H9 (cell line): ENCODE measurements around the gene PCDHB12. TPM values are rescaled to one million over a fixed set of nuclear protein-coding genes. Genes with fewer than 3 reads are reported as not detected.
A peak's percentile ranks its signal among the peaks of the same experiment; 100 is the strongest.
"Not testable (repeated sequence)": the region's sequence is repeated elsewhere in the genome, so short reads cannot be mapped to it uniquely, and the experiment has no call there.

Experiments
- DNase-seq: peaks from one replicate; pipeline ENCODE4 v3.0.0-alpha.2; 2017
- H2AFZ ChIP-seq: one replicate; pipeline ENCODE4 v1.6.1; 2013; ENCODE audit warnings: mild to moderate bottlenecking, low read length, control low read depth, moderate library complexity
- H2AK5ac ChIP-seq: 2 replicates; pipeline ENCODE4 v1.6.1; 2013; ENCODE audit warnings: low read length, control low read depth, mixed read lengths; ENCODE audit not compliant: insufficient read length
- H2BK120ac ChIP-seq: one replicate; pipeline ENCODE4 v1.6.1; 2013; ENCODE audit warnings: low read depth, mild to moderate bottlenecking, low read length, control low read depth, inconsistent platforms; ENCODE audit not compliant: poor library complexity, severe bottlenecking
- H2BK12ac ChIP-seq: 2 replicates; pipeline ENCODE4 v1.6.1; 2013; ENCODE audit warnings: low read length, control low read depth, mixed read lengths, low read depth; ENCODE audit not compliant: insufficient read length
- H2BK15ac ChIP-seq: 2 replicates; pipeline ENCODE4 v1.6.1; 2013; ENCODE audit warnings: low read depth, low read length, control low read depth
- H2BK20ac ChIP-seq: one replicate; pipeline ENCODE4 v1.6.1; 2013; ENCODE audit warnings: low read depth, mild to moderate bottlenecking, low read length, control low read depth, inconsistent platforms; ENCODE audit not compliant: poor library complexity, severe bottlenecking
- H2BK5ac ChIP-seq: 2 replicates; pipeline ENCODE4 v1.6.1; 2013; ENCODE audit warnings: low read length, control low read depth, mixed read lengths; ENCODE audit not compliant: insufficient read length
- H3K14ac ChIP-seq: 2 replicates; pipeline ENCODE4 v1.6.1; 2013; ENCODE audit warnings: low read length, control low read depth; ENCODE audit not compliant: insufficient read depth
- H3K18ac ChIP-seq: 2 replicates; pipeline ENCODE4 v1.6.1; 2013; ENCODE audit warnings: low read depth, mild to moderate bottlenecking, mixed read lengths, low read length, control low read depth; ENCODE audit not compliant: insufficient read length
- H3K23ac ChIP-seq: 2 replicates; pipeline ENCODE4 v1.6.1; 2013; ENCODE audit warnings: low read length, control low read depth, mixed read lengths, low read depth; ENCODE audit not compliant: insufficient read length
- H3K23me2 ChIP-seq: 2 replicates; pipeline ENCODE4 v1.6.1; 2013; ENCODE audit warnings: low read depth, mild to moderate bottlenecking, mixed read lengths, low read length, control low read depth; ENCODE audit not compliant: insufficient read length, poor library complexity, severe bottlenecking
- H3K27ac ChIP-seq: 2 replicates; pipeline ENCODE4 v1.5.1; 2013; ENCODE audit warnings: low read length, control low read depth, mixed read lengths, low read depth; ENCODE audit not compliant: insufficient read length
- H3K27me3 ChIP-seq: 2 replicates; pipeline ENCODE4 v1.6.1; 2013; ENCODE audit warnings: low read length, control low read depth, inconsistent platforms; ENCODE audit not compliant: insufficient read depth
- H3K4ac ChIP-seq: 2 replicates; pipeline ENCODE4 v1.6.1; 2013; ENCODE audit warnings: low read depth, mild to moderate bottlenecking, control low read depth, inconsistent platforms, low read length, moderate library complexity
- H3K4me1 ChIP-seq: 2 replicates; pipeline ENCODE4 v1.6.1; 2013; ENCODE audit warnings: low read length, control low read depth, inconsistent platforms; ENCODE audit not compliant: insufficient read depth
- H3K4me2 ChIP-seq: 2 replicates; pipeline ENCODE4 v1.6.1; 2013; ENCODE audit warnings: low read length, control low read depth, mixed read lengths; ENCODE audit not compliant: insufficient read length, insufficient read depth
- H3K56ac ChIP-seq: 2 replicates; pipeline ENCODE4 v1.6.1; 2013; ENCODE audit warnings: low read depth, mild to moderate bottlenecking, mixed read lengths, low read length, control low read depth; ENCODE audit not compliant: insufficient read length
- H3K79me1 ChIP-seq: 2 replicates; pipeline ENCODE4 v1.6.1; 2013; ENCODE audit warnings: low read depth, mild to moderate bottlenecking, moderate library complexity, low read length, control low read depth, inconsistent platforms; ENCODE audit not compliant: insufficient read depth, poor library complexity, severe bottlenecking
- H3K79me2 ChIP-seq: 2 replicates; pipeline ENCODE4 v1.6.1; 2013; ENCODE audit warnings: low read length, control low read depth, inconsistent platforms; ENCODE audit not compliant: insufficient read depth
- H3K9ac ChIP-seq: 2 replicates; pipeline ENCODE4 v1.6.1; 2013; ENCODE audit warnings: low read length, control low read depth, mixed read lengths; ENCODE audit not compliant: insufficient read length; ENCODE audit errors: extremely low read depth
- H3K9me3 ChIP-seq: one replicate; pipeline ENCODE4 v1.6.1; 2013; ENCODE audit warnings: low read depth, low read length, inconsistent platforms; ENCODE audit not compliant: control insufficient read depth
- H3T11ph ChIP-seq: one replicate; pipeline ENCODE4 v1.6.1; 2013; ENCODE audit warnings: mild to moderate bottlenecking, low read length, control low read depth, inconsistent platforms
- H4K20me1 ChIP-seq: one replicate; pipeline ENCODE4 v1.6.1; 2013; ENCODE audit not compliant: control insufficient read depth, insufficient read length, insufficient read depth
- H4K5ac ChIP-seq: 2 replicates; pipeline ENCODE4 v1.6.1; 2013; ENCODE audit warnings: low read depth, mild to moderate bottlenecking, mixed read lengths, low read length, control low read depth; ENCODE audit not compliant: insufficient read length
- H4K8ac ChIP-seq: replicated peaks from 2 replicates; pipeline ENCODE4 v1.6.1; 2013; ENCODE audit warnings: low read length, control low read depth, mixed read lengths, low read depth; ENCODE audit not compliant: insufficient read length
- H4K91ac ChIP-seq: 2 replicates; pipeline ENCODE4 v1.6.1; 2013; ENCODE audit warnings: low read depth, mild to moderate bottlenecking, moderate library complexity, mixed read lengths, low read length, control low read depth; ENCODE audit not compliant: insufficient read length
- H3K27ac Mint-ChIP-seq, 3 experiments: 2 replicates in 2 of 3; 3 replicates in 1 of 3; pipeline ENCODE4 v1.8.0; 2020 to 2021; ENCODE audit warnings: mixed read lengths in 3 of 3, mild to moderate bottlenecking in 1 of 3, moderate library complexity in 1 of 3
- H3K27me3 Mint-ChIP-seq: 2 replicates; pipeline ENCODE4 v1.8.0; 2021; ENCODE audit warnings: low read depth, mild to moderate bottlenecking, moderate library complexity, mixed read lengths
- H3K36me3 Mint-ChIP-seq, 3 experiments: 2 replicates in 2 of 3; 3 replicates in 1 of 3; pipeline ENCODE4 v1.8.0; 2020 to 2021; ENCODE audit warnings: low read depth in 3 of 3, mixed read lengths in 3 of 3; ENCODE audit not compliant: insufficient read depth in 1 of 3
- H3K4me1 Mint-ChIP-seq, 2 experiments: 2 replicates each; pipeline ENCODE4 v1.8.0; 2020; ENCODE audit warnings: mixed read lengths in 2 of 2
- H3K4me3 Mint-ChIP-seq, 2 experiments: 2 replicates in 1 of 2; 3 replicates in 1 of 2; pipeline ENCODE4 v1.8.0; 2020 to 2021; ENCODE audit warnings: mild to moderate bottlenecking in 2 of 2, mixed read lengths in 2 of 2, moderate library complexity in 1 of 2
- H3K9me3 Mint-ChIP-seq, 2 experiments: 2 replicates in 1 of 2; 3 replicates in 1 of 2; pipeline ENCODE4 v1.8.0; 2020; ENCODE audit warnings: mild to moderate bottlenecking in 2 of 2, mixed read lengths in 2 of 2, moderate library complexity in 1 of 2
- WGBS: extraction: QIAGEN DNeasy Blood & Tissue Kit; methylation state at CpG from one replicate; pipeline ENCODE4 v1.1.7; 2013; ENCODE audit warnings: missing lambda C conversion rate, low lambda C conversion rate, mixed read lengths; ENCODE audit not compliant: insufficient read length; ENCODE audit errors: extremely low coverage; 5-methylcytosine and 5-hydroxymethylcytosine counted together
- total RNA-seq: library from RNA; stranded (reverse); gene quantifications from 2 replicates; pipeline ENCODE4 v1.2.1, GENCODE V29; 2021
- TF ChIP-seq, protein P1 (sequence below): fragments of 200-600 bp; sonication (generic); conservative IDR thresholded peaks from 3 replicates; pipeline ENCODE4 v1.8.0; 2021; ENCODE audit warnings: antibody characterized with exemption, mild to moderate bottlenecking

The PCDHB12 gene
- total RNA-seq, 1 experiment from 2014 or later, result 3.1 TPM

DNA sequence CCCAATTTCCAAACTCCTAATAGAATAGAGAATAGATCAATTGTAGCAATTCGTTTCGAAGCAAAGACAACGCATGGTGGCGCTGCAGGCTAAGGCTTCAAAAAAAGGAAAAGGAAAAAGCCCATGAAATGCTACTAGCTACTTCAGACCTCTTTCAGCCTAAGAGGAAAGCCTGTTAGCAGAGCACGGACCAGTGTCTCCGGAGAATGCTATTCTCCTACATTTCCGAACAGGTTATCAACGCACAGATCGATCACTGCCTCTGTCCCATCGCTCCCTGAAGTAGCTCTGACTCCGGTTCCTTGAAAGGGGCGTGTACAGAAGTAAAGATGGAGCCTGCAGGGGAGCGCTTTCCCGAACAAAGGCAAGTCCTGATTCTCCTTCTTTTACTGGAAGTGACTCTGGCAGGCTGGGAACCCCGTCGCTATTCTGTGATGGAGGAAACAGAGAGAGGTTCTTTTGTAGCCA, 36.8 kb downstream of the PCDHB12 start, which contains the start of gene PCDHB15:
Gene PCDHB15, plus strand, starts transcription at position 146 of the 468 bp plus-strand sequence. Its CDS starts 184 bp downstream, at position 330.
- Mint-ChIP-seq H3K27ac (peak within 1 kb of the TSS in 2 of 3 experiments; percentile 52 to 80; a peak in 4 of 7 replicates), H3K36me3 (peaks cover 19 to 61% (median 32%) of the 10 kb centered on the region in 3 experiments), H3K9me3 (peaks cover 66 to 81% of the 10 kb centered on the region in 2 experiments), H3K4me1 (peaks cover 0 to 13% of the 10 kb centered on the region in 2 experiments; a peak in 2 of 4 replicates), H3K4me3 (peak within 1 kb of the TSS; percentile 58 to 71; a peak in 4 of 5 replicates), H3K27me3 (no peaks in the 10 kb centered on the region)
- Histone ChIP-seq H3K27me3 (no peaks in the 10 kb centered on the region), H3K4ac (no peak within 1 kb of the TSS), H3K79me1 (no peaks in the 10 kb centered on the region), H4K20me1 (no peaks in the 10 kb centered on the region), H2AK5ac (no peak within 1 kb of the TSS), H3K23ac (no peak within 1 kb of the TSS), H4K8ac (no peak within 1 kb of the TSS), H3K9ac (no peak within 1 kb of the TSS), H2BK15ac (no peak within 1 kb of the TSS), H2BK12ac (no peak within 1 kb of the TSS), H3K56ac (no peak within 1 kb of the TSS), H3K14ac (peak within 1 kb of the TSS; percentile 68; the same call in 1 of the 2 replicates), H3K27ac (no peak within 1 kb of the TSS), H3T11ph (no peak within 1 kb of the TSS), H2BK120ac (no peak within 1 kb of the TSS), H3K4me2 (peak within 1 kb of the TSS; percentile 53), H3K4me1 (no peaks in the 10 kb centered on the region), H4K91ac (no peak within 1 kb of the TSS), H3K79me2 (no peaks in the 10 kb centered on the region), H4K5ac (no peak within 1 kb of the TSS), H3K18ac (peak within 1 kb of the TSS; percentile 76), H2AFZ (peak within 1 kb of the TSS; percentile 41), H2BK5ac (no peak within 1 kb of the TSS), H3K23me2 (peaks cover 4% of the 10 kb centered on the region), H2BK20ac (no peak within 1 kb of the TSS), H3K9me3 (peaks cover 5% of the 10 kb centered on the region)
- TF ChIP-seq, protein P1, sequence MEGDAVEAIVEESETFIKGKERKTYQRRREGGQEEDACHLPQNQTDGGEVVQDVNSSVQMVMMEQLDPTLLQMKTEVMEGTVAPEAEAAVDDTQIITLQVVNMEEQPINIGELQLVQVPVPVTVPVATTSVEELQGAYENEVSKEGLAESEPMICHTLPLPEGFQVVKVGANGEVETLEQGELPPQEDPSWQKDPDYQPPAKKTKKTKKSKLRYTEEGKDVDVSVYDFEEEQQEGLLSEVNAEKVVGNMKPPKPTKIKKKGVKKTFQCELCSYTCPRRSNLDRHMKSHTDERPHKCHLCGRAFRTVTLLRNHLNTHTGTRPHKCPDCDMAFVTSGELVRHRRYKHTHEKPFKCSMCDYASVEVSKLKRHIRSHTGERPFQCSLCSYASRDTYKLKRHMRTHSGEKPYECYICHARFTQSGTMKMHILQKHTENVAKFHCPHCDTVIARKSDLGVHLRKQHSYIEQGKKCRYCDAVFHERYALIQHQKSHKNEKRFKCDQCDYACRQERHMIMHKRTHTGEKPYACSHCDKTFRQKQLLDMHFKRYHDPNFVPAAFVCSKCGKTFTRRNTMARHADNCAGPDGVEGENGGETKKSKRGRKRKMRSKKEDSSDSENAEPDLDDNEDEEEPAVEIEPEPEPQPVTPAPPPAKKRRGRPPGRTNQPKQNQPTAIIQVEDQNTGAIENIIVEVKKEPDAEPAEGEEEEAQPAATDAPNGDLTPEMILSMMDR, result peak; percentile 87
- WGBS, result no CpG with 5 or more reads among the region's 16 CpGs
- peak; percentile 65 for DNase-seq

DNA sequence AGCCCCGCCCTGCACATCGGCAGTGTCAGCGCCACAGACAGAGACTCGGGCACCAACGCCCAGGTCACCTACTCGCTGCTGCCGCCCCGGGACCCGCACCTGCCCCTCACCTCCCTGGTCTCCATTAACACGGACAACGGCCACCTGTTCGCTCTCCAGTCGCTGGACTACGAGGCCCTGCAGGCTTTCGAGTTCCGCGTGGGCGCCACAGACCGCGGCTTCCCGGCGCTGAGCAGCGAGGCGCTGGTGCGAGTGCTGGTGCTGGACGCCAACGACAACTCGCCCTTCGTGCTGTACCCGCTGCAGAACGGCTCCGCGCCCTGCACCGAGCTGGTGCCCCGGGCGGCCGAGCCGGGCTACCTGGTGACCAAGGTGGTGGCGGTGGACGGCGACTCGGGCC, 38.5 kb downstream of the PCDHB12 start:
- not testable (repeated sequence) for H3K27ac ChIP-seq, DNase-seq, H3K4me3 Mint-ChIP-seq, H3T11ph ChIP-seq, H2AK5ac ChIP-seq, H3K9me3 ChIP-seq, H3K23me2 ChIP-seq, H3K4ac ChIP-seq, H4K5ac ChIP-seq, H3K9ac ChIP-seq, H3K56ac ChIP-seq, H4K91ac ChIP-seq, H3K18ac ChIP-seq, H2BK5ac ChIP-seq, H2BK15ac ChIP-seq, H3K23ac ChIP-seq, H3K4me2 ChIP-seq, H3K4me1 ChIP-seq, H4K8ac ChIP-seq, H4K20me1 ChIP-seq, H3K27me3 Mint-ChIP-seq, H2BK20ac ChIP-seq, H3K14ac ChIP-seq, H2BK12ac ChIP-seq, H2BK120ac ChIP-seq, H3K27me3 ChIP-seq, H3K27ac Mint-ChIP-seq, H3K79me1 ChIP-seq, H2AFZ ChIP-seq, H3K79me2 ChIP-seq
- WGBS, result no CpG with 5 or more reads among the region's 42 CpGs
- Mint-ChIP-seq H3K9me3 (peaks cover 61 to 76% of the 10 kb centered on the region in 2 experiments), H3K36me3 (peaks cover 19 to 59% (median 33%) of the 10 kb centered on the region in 3 experiments), H3K4me1 (peaks cover 0 to 15% of the 10 kb centered on the region in 2 experiments; a peak in 2 of 4 replicates)
